WI38 (cell line): ENCODE data around the gene SKI.

Experiments used
- H3K4me3 ChIP-seq: 2 replicates; pipeline ENCODE4 v1.5.1; 2011; ENCODE audit warnings: low read depth, mild to moderate bottlenecking, control low read depth, low read length
- CTCF ChIP-seq: IDR thresholded peaks from 2 replicates; pipeline ENCODE4 v1.5.1; 2012; ENCODE audit warnings: low read depth, mild to moderate bottlenecking, control low read depth, low read length

SKI gene

GRCh38 chr1:2205191-2205952, 22.7 kb upstream of the SKI start:
- no peak for TF ChIP-seq CTCF
- H3K4me3 ChIP-seq: peak overlapping the region; percentile 40

- no peak for TF ChIP-seq CTCF
- no peak overlapping the region for H3K4me3 ChIP-seq
Observed at GRCh38 chr1:2206813-2207487, 21.2 kb upstream of the SKI start.

- no peak for TF ChIP-seq CTCF
- no peak overlapping the region for H3K4me3 ChIP-seq
Observed at GRCh38 chr1:2208309-2209239, 19.5 kb upstream of the SKI start.

- no peak for TF ChIP-seq CTCF
- H3K4me3 ChIP-seq: no peak overlapping the region
Observed at GRCh38 chr1:2209400-2210083, 18.6 kb upstream of the SKI start.

- no peak overlapping the region for H3K4me3 ChIP-seq
- TF ChIP-seq CTCF: no peak
Observed at GRCh38 chr1:2210084-2210653, 17.9 kb upstream of the SKI start.

- no peak overlapping the region for H3K4me3 ChIP-seq
- TF ChIP-seq CTCF: no peak
Observed at GRCh38 chr1:2210786-2211185, 17.3 kb upstream of the SKI start.
